Activated CD8-positive, alpha-beta T cell treated with anti-CD3 and anti-CD28 coated beads, Interleukin-2, amount 10 ng/mL, durations not matched to agents 7 days and 5 days (primary cell): ENCODE measurements around the gene RBM28. TPM values are rescaled to one million over a fixed set of nuclear protein-coding genes. Genes with fewer than 3 reads are reported as not detected.

Experiments
- ATAC-seq: fragments of 150-1000 bp; cut with Tn5 transposase; one replicate; pipeline ENCODE4 v1.10.0; 2021; ENCODE audit warnings: moderate library complexity
- CTCF ChIA-PET: fragments of 350-600 bp; sonication (Branson Sonifier 250); formaldehyde crosslinking; loops from one replicate; lab custom pipeline; 2021; ENCODE audit warnings: antibody characterized with exemption; lab: Charles Lee
- POLR2A ChIA-PET: fragments of 350-600 bp; sonication (Branson Sonifier 250); formaldehyde crosslinking; loops from one replicate; lab custom pipeline; 2021; ENCODE audit warnings: antibody characterized with exemption; lab: Charles Lee
- DNase-seq: peaks from one replicate; pipeline ENCODE4 v3.0.0-alpha.2; 2020
- H3K27ac Mint-ChIP-seq: one replicate; pipeline ENCODE4 v1.8.0; 2021; ENCODE audit warnings: mild to moderate bottlenecking, mixed read lengths
- H3K27me3 Mint-ChIP-seq: one replicate; pipeline ENCODE4 v1.8.0; 2021; ENCODE audit warnings: low read depth, mixed read lengths
- H3K36me3 Mint-ChIP-seq: one replicate; pipeline ENCODE4 v1.8.0; 2021; ENCODE audit warnings: low read depth, mixed read lengths
- H3K4me1 Mint-ChIP-seq: one replicate; pipeline ENCODE4 v1.8.0; 2021; ENCODE audit warnings: low read depth, mixed read lengths
- H3K4me3 Mint-ChIP-seq: one replicate; pipeline ENCODE4 v1.8.0; 2021; ENCODE audit warnings: mild to moderate bottlenecking, mixed read lengths
- H3K9me3 Mint-ChIP-seq: one replicate; pipeline ENCODE4 v1.8.0; 2022; ENCODE audit warnings: mixed read lengths; ENCODE audit not compliant: insufficient read depth
- total RNA-seq, 2 experiments: library from RNA; stranded (reverse); gene quantifications; one replicate each; pipeline ENCODE4 v1.2.3, GENCODE V29; 2021

The RBM28 gene
- total RNA-seq, 2 experiments from 2014 or later, result 40.4 to 43.3 TPM

DNA sequence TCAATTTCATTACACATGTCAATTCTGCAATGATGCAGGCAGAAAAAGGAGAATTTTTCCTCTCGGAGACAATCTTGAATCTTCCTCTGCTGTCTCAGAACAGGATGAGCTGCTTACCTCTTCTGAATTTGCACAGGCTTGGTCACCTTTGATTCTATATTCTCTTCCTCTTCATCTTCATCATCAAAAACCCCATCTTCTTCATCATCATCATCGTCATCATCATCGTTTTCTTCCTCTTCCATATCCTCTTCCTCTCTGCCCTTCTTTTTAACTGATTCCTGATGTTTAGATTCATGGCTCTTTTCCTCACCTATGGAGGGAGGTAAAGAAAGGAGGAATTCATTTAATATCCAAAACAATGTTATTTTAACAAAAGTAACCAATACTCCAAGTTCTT, 8.0 kb downstream of the RBM28 start:
- DNase-seq, result no peak
- no peak overlapping the region for H3K4me3 Mint-ChIP-seq
- no peaks in the 10 kb centered on the region for H3K27me3 Mint-ChIP-seq
- peaks cover 1% of the 10 kb centered on the region for H3K4me1 Mint-ChIP-seq
- ChIA-PET POLR2A (no interaction called here), CTCF (interaction anchor here (1.0 to 4.0 kb wide), 3 partner anchors 8 to 52 kb away, joined by 4 to 22 read pairs (median 6); partner anchors contain the start of gene RBM28)
- no peaks in the 10 kb centered on the region for H3K9me3 Mint-ChIP-seq
- peaks cover 44% of the 10 kb centered on the region for H3K36me3 Mint-ChIP-seq
- ATAC-seq, result no peak
- no peak overlapping the region for H3K27ac Mint-ChIP-seq

DNA sequence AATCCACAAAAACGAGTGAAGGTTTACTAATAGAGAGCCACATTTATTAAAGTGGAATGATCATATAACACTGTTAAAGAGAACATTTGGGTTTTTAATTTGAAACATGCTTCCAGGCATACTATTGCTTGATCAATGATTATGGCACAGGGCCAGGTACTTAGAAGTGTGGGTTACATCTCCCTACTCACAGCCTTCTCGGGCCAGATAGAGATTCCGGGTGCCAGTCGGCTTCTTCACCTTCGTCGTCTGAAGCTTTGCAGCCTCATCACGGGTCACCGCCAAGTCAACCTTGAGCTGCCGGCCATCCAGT, 19.4 kb downstream of the RBM28 start:
- ATAC-seq (no peak), DNase-seq (no peak)
- no peak overlapping the region for H3K27ac Mint-ChIP-seq
- no peaks in the 10 kb centered on the region for H3K9me3 Mint-ChIP-seq
- H3K4me3 Mint-ChIP-seq, result no peak overlapping the region
- H3K36me3 Mint-ChIP-seq, result peaks cover 67% of the 10 kb centered on the region
- CTCF ChIA-PET, result interaction anchor here (1.5 kb wide), 1 partner anchor 12 kb away, joined by 3 read pairs; no protein-coding TSS in a partner anchor
- peaks cover 35% of the 10 kb centered on the region for H3K4me1 Mint-ChIP-seq
- POLR2A ChIA-PET, result no interaction called here
- H3K27me3 Mint-ChIP-seq, result no peaks in the 10 kb centered on the region

DNA sequence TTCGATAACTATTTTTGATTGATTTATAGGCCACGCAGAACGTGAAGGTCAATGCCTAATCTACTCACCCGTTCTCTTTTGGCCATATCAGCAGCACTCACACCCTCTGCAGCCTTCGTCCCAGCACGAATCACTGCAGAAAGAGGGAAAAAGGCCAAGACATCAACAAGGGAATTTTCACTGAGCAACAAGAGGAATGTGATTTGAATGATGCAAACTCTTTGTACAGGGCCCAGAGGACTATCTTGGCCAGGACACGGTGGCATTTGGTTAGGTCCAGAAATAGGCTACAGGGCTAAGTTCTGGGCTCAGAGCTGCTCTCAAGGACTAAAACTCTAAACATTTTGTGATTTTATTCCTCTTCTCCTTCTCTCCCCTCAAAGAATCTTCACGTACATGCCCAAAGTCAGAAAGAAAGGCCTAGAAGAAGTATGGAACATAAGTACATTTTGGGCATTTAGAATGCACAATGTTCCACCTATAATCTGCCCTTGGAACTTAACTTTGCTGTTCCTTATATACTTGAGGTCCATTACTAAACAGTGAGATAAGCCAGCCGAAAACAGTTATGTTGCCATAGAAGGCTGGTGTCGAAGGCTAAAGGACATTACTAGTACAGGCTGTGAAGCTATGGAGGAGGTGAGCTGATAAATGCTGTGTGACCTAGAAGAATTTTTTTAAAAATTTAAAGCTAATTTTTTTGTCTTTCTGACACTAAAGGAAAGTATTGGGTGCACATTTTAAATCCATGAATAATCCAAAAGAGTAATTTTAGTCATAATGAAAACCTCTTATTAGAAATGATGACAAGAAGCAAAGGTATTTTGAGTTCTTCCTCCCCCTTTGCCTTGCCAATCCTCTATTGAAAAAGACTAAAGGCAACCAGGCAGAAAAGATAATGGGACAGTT, 20.0 kb downstream of the RBM28 start:
- H3K36me3 Mint-ChIP-seq, result peaks cover 70% of the 10 kb centered on the region
- ChIA-PET CTCF (interaction anchor here (1.0 to 3.1 kb wide), 4 partner anchors 12 to 188 kb away, joined by 3 to 32 read pairs (median 11); no protein-coding TSS in a partner anchor), POLR2A (no interaction called here)
- H3K4me3 Mint-ChIP-seq, result no peak overlapping the region
- no peak for DNase-seq
- no peaks in the 10 kb centered on the region for H3K27me3 Mint-ChIP-seq
- peaks cover 41% of the 10 kb centered on the region for H3K4me1 Mint-ChIP-seq
- no peak overlapping the region for H3K27ac Mint-ChIP-seq
- no peak for ATAC-seq
- no peaks in the 10 kb centered on the region for H3K9me3 Mint-ChIP-seq

DNA sequence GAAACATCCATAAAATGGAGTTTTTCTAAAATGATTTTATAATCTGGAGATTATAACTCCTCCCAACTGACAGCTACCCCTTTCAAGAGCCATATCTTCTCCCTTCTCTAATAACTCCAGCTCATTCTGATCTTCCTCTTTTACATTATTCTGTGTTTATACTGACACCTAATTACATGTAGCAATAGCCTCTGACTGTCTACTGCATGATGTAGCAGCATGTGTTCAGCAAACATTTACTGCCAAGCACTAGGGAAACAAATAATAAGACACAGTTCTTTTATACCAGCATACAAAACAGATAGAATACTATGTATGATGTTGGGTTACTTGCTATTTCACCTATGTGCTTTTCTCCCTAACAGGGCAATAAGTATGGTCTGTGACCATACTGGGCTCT, 20.7 kb downstream of the RBM28 start:
- H3K27ac Mint-ChIP-seq, result peak overlapping the region; percentile 9
- no peak for ATAC-seq
- no peak overlapping the region for H3K4me3 Mint-ChIP-seq
- POLR2A ChIA-PET, result no interaction called here
- H3K27me3 Mint-ChIP-seq, result no peaks in the 10 kb centered on the region
- no peak for DNase-seq
- H3K4me1 Mint-ChIP-seq, result peaks cover 44% of the 10 kb centered on the region
- CTCF ChIA-PET, result interaction anchor here (0.9 to 4.0 kb wide), 13 partner anchors 11 to 219 kb away, joined by 3 to 56 read pairs (median 12); partner anchors contain the start of gene RBM28
- peaks cover 68% of the 10 kb centered on the region for H3K36me3 Mint-ChIP-seq
- H3K9me3 Mint-ChIP-seq, result no peaks in the 10 kb centered on the region

DNA sequence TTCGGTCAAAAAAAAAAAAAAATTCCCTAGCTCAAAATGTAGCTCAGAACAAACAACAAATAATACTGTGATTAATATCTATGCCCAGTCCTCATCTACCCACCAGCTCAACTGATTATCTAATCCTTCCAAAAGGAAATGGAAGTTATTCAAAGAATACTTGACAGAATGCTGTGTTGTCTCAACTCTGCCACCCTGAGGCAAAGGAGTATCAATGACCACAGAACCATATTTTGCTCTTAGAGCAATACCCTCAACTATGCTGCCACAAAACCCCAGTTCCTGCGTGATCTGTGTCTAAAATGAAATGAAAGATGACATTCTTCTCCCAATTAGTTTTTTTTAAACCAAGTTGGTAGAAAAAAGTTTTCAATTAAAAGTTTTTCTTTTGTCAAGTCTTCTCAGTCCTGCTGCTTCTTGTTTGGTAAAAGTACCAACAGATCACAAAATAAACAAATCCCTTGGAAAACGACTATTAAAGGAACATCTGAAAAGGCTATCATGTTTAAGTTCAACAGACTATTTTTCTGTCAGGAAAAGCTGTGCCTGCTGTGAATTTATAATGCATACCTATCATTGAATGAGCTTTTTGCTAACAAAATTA, 21.6 kb downstream of the RBM28 start:
- Mint-ChIP-seq H3K36me3 (peaks cover 73% of the 10 kb centered on the region), H3K4me3 (no peak overlapping the region), H3K9me3 (no peaks in the 10 kb centered on the region), H3K27ac (peak overlapping the region; percentile 90), H3K4me1 (peaks cover 44% of the 10 kb centered on the region), H3K27me3 (no peaks in the 10 kb centered on the region)
- ChIA-PET CTCF (interaction anchor here (0.6 to 4.0 kb wide), 36 partner anchors 8 to 691 kb away, joined by 3 to 56 read pairs (median 4); partner anchors contain the start of gene RBM28), POLR2A (interaction anchor here (0.6 kb wide), 1 partner anchor 1055 kb away, joined by 3 read pairs; no protein-coding TSS in a partner anchor)
- ATAC-seq (peak; percentile 68), DNase-seq (peak; percentile 70)

DNA sequence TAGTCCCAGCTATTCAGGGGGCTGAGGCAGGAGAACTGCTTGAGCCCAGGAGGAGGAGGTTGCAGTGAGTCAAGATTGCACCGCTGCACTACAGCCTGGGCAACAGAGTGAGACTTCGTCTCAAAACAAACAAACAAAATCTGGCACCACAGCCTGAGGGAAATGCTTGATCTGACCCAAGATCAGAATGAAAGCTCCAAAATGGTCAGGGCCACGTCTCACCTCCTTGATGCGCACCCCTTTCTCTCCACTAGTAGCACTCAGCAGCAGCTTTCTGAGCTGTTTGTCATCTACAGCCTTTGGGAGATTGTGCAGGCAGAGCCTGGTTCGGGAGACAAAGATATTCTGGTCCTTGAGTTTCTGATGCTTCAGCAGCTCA, 22.7 kb downstream of the RBM28 start:
- POLR2A ChIA-PET, result interaction anchor here (0.6 to 0.8 kb wide), 2 partner anchors 68 to 614 kb away, joined by 3 to 4 read pairs; no protein-coding TSS in a partner anchor
- DNase-seq, result peak; percentile 33
- CTCF ChIA-PET, result interaction anchor here (0.8 to 4.0 kb wide), 26 partner anchors 9 to 612 kb away, joined by 3 to 56 read pairs (median 6); partner anchors contain the start of gene RBM28
- Mint-ChIP-seq H3K4me1 (peaks cover 44% of the 10 kb centered on the region), H3K27me3 (no peaks in the 10 kb centered on the region), H3K4me3 (peak overlapping the region; percentile 55), H3K9me3 (no peaks in the 10 kb centered on the region), H3K36me3 (peaks cover 70% of the 10 kb centered on the region), H3K27ac (peak overlapping the region; percentile 90)
- peak; percentile 34 for ATAC-seq

DNA sequence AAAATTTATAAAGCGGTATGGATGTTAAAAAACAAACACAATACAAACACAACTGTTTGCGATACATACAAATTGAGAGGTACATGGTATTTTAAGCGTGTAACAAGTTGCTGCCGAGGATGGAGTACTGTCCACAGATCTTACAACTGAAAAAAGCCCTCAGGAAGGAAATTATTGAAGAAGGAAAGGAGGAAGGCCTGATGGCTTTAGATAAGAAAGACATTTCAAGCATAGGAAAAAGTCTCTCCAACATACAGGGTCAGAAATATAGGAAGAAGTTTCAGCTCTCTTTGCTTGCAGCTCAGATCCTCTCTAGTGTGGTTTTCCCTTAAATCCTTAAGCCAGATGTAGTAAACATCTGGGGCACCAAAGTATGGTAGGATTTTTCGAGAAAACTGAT, 25.0 kb downstream of the RBM28 start:
- ATAC-seq (no peak), DNase-seq (no peak)
- ChIA-PET POLR2A (no interaction called here), CTCF (no interaction called here)
- no peaks in the 10 kb centered on the region for H3K27me3 Mint-ChIP-seq
- H3K27ac Mint-ChIP-seq, result peak overlapping the region; percentile 90
- peaks cover 48% of the 10 kb centered on the region for H3K4me1 Mint-ChIP-seq
- no peak overlapping the region for H3K4me3 Mint-ChIP-seq
- H3K36me3 Mint-ChIP-seq, result peaks cover 72% of the 10 kb centered on the region
- H3K9me3 Mint-ChIP-seq, result no peaks in the 10 kb centered on the region

DNA sequence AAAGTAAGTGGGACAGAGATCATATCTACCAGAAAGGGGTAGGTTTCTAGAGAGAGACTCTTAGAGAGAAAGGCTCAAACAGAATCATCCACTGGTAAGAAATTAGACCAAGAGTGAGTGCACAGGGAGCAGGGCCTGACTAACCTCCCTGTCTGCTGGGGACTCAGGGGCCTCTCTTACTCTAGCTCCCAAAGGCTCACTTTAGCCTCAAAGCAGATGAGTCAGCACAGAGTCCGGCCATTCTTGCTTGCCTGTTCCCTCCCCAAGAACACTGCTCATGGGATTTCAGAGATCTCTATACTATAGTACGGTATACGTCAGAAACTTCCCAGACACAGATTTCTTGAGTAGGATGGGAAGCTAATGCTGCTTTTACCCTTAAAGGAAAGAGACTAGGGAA, 32.7 kb downstream of the RBM28 start:
- ChIA-PET CTCF (interaction anchor here (3.5 kb wide), 1 partner anchor 11 kb away, joined by 17 read pairs; no protein-coding TSS in a partner anchor), POLR2A (no interaction called here)
- H3K36me3 Mint-ChIP-seq, result peaks cover 74% of the 10 kb centered on the region
- H3K27me3 Mint-ChIP-seq, result no peaks in the 10 kb centered on the region
- H3K4me3 Mint-ChIP-seq, result no peak overlapping the region
- H3K9me3 Mint-ChIP-seq, result no peaks in the 10 kb centered on the region
- DNase-seq (no peak), ATAC-seq (no peak)
- H3K27ac Mint-ChIP-seq, result no peak overlapping the region
- peaks cover 4% of the 10 kb centered on the region for H3K4me1 Mint-ChIP-seq

DNA sequence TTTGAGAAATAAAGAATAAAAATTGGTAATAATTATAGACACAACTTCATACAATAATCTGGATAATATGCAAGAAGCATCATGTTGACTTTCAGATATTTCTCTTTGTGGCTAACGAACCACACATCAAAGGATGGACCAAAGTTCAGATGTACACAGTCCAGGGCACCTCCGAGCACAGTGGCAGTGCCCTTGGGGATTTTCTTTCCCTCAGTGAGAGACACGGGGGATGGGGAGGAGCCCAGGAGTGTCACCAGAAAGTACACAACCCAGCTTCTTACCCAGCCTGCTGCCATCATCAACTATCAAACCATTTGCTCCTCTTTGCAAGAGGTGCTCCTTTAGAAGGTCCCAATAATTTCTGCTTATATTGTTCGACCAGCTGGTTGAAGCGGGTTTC, 33.2 kb downstream of the RBM28 start:
- H3K4me3 Mint-ChIP-seq, result no peak overlapping the region
- DNase-seq, result no peak
- ChIA-PET POLR2A (no interaction called here), CTCF (interaction anchor here (3.5 kb wide), 1 partner anchor 11 kb away, joined by 17 read pairs; no protein-coding TSS in a partner anchor)
- ATAC-seq, result no peak
- H3K36me3 Mint-ChIP-seq, result peaks cover 75% of the 10 kb centered on the region
- H3K9me3 Mint-ChIP-seq, result no peaks in the 10 kb centered on the region
- H3K27me3 Mint-ChIP-seq, result no peaks in the 10 kb centered on the region
- H3K4me1 Mint-ChIP-seq, result peaks cover 4% of the 10 kb centered on the region
- H3K27ac Mint-ChIP-seq, result no peak overlapping the region

DNA sequence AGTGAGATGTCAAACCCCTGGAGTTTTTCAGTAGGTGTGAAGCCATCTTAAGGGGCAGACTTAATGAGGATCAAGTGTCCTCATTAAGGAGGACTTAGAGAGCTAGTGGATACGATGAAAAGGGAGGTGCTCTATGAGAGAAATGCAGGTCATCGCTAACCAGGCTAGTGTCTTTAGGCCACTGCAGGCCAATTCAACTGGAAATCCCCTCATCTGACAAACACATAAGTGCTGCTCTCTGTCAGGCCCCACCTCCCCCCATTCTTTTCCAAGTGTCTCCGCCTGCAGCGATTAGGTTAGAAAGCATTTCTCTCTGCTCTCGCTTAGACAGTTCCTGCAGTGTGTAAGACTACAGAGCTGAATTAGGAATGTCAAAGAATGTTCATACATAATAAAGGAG, 33.7 kb downstream of the RBM28 start:
- CTCF ChIA-PET, result no interaction called here
- Mint-ChIP-seq H3K27me3 (no peaks in the 10 kb centered on the region), H3K36me3 (peaks cover 75% of the 10 kb centered on the region), H3K4me3 (no peak overlapping the region), H3K9me3 (no peaks in the 10 kb centered on the region), H3K27ac (no peak overlapping the region), H3K4me1 (peaks cover 4% of the 10 kb centered on the region)
- POLR2A ChIA-PET, result no interaction called here
- no peak for ATAC-seq
- DNase-seq, result no peak

DNA sequence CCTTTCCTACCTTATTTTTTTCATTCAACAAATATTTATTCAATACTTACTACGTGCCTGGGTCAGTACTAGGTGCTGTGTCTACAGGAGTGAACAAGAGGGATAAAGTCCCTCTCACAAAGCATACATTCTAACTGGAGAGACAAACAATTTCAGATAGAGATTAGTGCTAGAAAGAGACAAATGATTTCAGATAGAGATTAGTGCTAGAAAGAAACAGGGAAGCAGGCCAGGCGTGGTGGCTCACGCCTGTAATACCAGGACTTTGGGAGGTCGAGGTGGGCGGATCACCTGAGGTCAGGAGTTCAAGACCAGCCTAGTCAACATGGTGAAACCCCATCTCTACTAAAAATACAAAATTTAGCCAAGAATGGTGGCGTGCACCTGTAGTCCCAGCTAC, 34.6 kb downstream of the RBM28 start:
- ATAC-seq, result no peak
- ChIA-PET POLR2A (no interaction called here), CTCF (no interaction called here)
- no peaks in the 10 kb centered on the region for H3K9me3 Mint-ChIP-seq
- no peaks in the 10 kb centered on the region for H3K27me3 Mint-ChIP-seq
- no peak for DNase-seq
- H3K27ac Mint-ChIP-seq, result no peak overlapping the region
- H3K4me1 Mint-ChIP-seq, result no peaks in the 10 kb centered on the region
- H3K36me3 Mint-ChIP-seq, result peaks cover 70% of the 10 kb centered on the region
- H3K4me3 Mint-ChIP-seq, result no peak overlapping the region
